Measurements from ENCODE around the gene OTOA. TPM values are rescaled to one million over a fixed set of nuclear protein-coding genes. Genes with fewer than 3 reads are reported as not detected.
"Not testable (repeated sequence)": the region's sequence is repeated elsewhere in the genome, so short reads cannot be mapped to it uniquely, and the experiment has no call there.

The OTOA gene
- total RNA-seq, 1 experiment from 2014 or later = 0.11 TPM

DNA sequence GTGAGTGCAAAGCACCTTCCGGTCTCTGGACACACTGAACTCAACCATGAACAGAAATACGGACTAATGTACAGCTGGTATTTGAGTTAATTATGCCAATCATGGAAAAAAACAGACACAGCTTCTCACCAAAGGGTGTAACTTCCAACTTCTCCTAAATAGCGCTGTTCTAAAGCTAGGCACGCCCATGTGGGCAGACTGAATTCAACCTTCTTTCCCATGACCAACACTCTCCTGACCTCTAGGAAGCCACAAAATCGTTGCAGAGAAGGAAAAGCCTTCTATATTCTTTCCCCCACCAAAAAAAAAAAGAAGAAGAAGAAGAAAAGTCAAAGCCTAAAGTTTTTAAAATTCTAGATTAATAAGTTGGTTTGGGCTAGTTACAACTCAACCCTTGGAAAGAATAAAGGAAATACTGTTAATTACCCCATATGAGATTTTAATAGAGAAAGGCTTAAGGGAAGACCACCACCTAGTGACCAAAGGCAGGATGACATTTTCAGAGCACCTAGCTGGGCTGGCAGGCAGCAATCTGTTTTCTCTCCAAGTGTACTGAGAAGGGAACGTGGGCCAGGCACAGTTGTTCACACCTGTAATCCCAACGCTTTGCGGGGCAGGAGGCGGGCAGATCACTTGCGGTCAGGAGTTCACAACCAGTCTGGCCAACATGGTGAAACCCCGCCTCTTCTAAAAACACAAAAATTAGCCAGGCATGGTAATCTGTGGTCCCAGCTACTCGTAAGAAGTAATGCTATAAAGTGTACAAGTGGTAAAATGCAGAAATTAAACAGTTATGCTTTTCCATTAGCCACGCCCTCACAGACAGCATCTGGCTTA lies 138.0 kb downstream of the OTOA start:
- DNase-seq = peak; percentile 38
- not testable (repeated sequence) for H3K9me3 ChIP-seq (ENCODE audit: control insufficient read depth, low read depth, low read length); H2BK120ac ChIP-seq (ENCODE audit: low read depth, low read length, poor library complexity, severe bottlenecking); H3K23ac ChIP-seq (ENCODE audit: insufficient read length, low read depth, low read length); H3K27me3 ChIP-seq (ENCODE audit: insufficient read depth, low read length); H2BK5ac ChIP-seq (ENCODE audit: insufficient read length, low read length); H3K4me3 Mint-ChIP-seq; H3K14ac ChIP-seq (ENCODE audit: insufficient read depth, low read length); H4K5ac ChIP-seq (ENCODE audit: insufficient read length, low read depth, low read length); H3K18ac ChIP-seq (ENCODE audit: insufficient read length, low read depth, low read length); H2AK5ac ChIP-seq (ENCODE audit: insufficient read length, low read length); H3K27me3 Mint-ChIP-seq (ENCODE audit: low read depth); H3K9ac ChIP-seq (ENCODE audit: extremely low read depth, insufficient read length, low read length); H3K4me2 ChIP-seq (ENCODE audit: insufficient read depth, insufficient read length, low read length); H2AFZ ChIP-seq (ENCODE audit: low read length); H3K56ac ChIP-seq (ENCODE audit: insufficient read length, low read depth, low read length); H3K27ac Mint-ChIP-seq; H2BK15ac ChIP-seq (ENCODE audit: low read depth, low read length); H3K9me3 Mint-ChIP-seq; H2BK12ac ChIP-seq (ENCODE audit: insufficient read length, low read depth, low read length); H3K4ac ChIP-seq (ENCODE audit: low read depth, low read length); H3K79me2 ChIP-seq (ENCODE audit: insufficient read depth, low read length); H3K4me1 Mint-ChIP-seq; H3K27ac ChIP-seq (ENCODE audit: insufficient read length, low read depth, low read length); H3K23me2 ChIP-seq (ENCODE audit: insufficient read length, low read depth, low read length, poor library complexity, severe bottlenecking); H2BK20ac ChIP-seq (ENCODE audit: low read depth, low read length, poor library complexity, severe bottlenecking); H4K20me1 ChIP-seq (ENCODE audit: control insufficient read depth, insufficient read depth, insufficient read length); H4K8ac ChIP-seq (replicated peaks; ENCODE audit: insufficient read length, low read depth, low read length); H3T11ph ChIP-seq (ENCODE audit: low read length); H3K79me1 ChIP-seq (ENCODE audit: insufficient read depth, low read depth, low read length, poor library complexity, severe bottlenecking); H4K91ac ChIP-seq (ENCODE audit: insufficient read length, low read depth, low read length); H3K4me1 ChIP-seq (ENCODE audit: insufficient read depth, low read length)
- TF ChIP-seq, protein P1, sequence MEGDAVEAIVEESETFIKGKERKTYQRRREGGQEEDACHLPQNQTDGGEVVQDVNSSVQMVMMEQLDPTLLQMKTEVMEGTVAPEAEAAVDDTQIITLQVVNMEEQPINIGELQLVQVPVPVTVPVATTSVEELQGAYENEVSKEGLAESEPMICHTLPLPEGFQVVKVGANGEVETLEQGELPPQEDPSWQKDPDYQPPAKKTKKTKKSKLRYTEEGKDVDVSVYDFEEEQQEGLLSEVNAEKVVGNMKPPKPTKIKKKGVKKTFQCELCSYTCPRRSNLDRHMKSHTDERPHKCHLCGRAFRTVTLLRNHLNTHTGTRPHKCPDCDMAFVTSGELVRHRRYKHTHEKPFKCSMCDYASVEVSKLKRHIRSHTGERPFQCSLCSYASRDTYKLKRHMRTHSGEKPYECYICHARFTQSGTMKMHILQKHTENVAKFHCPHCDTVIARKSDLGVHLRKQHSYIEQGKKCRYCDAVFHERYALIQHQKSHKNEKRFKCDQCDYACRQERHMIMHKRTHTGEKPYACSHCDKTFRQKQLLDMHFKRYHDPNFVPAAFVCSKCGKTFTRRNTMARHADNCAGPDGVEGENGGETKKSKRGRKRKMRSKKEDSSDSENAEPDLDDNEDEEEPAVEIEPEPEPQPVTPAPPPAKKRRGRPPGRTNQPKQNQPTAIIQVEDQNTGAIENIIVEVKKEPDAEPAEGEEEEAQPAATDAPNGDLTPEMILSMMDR (conservative IDR thresholded peaks at IDR 0.05) = peak; percentile 64
- H3K36me3 Mint-ChIP-seq (ENCODE audit: insufficient read depth in 1 of 3, low read depth in 3 of 3) = peaks cover 4 to 18% (median 10%) of the 10 kb centered on the region in 3 experiments
- no CpG with 5 or more reads among the region's 13 CpGs for WGBS (ENCODE audit: extremely low coverage, insufficient read length, low lambda C conversion rate)

DNA sequence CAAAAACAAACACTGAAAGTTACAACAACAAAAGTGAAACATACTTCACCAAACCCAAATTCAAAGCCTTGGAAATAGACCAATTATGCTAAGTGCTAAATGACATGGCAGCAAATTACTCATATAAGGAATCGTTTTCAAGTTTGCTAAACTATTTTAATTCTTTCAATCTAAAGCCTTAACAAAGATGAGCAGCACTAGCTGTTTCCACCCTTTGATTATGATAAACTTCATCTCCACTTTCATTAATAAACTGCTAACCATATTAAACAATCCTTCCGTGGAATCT lies 138.6 kb downstream of the OTOA start:
- not testable (repeated sequence) for H3K14ac ChIP-seq (ENCODE audit: insufficient read depth, low read length); H4K8ac ChIP-seq (replicated peaks; ENCODE audit: insufficient read length, low read depth, low read length); H3K4me2 ChIP-seq (ENCODE audit: insufficient read depth, insufficient read length, low read length); H3K23ac ChIP-seq (ENCODE audit: insufficient read length, low read depth, low read length); H4K91ac ChIP-seq (ENCODE audit: insufficient read length, low read depth, low read length); H3K4me1 Mint-ChIP-seq; H2BK12ac ChIP-seq (ENCODE audit: insufficient read length, low read depth, low read length); H3K9ac ChIP-seq (ENCODE audit: extremely low read depth, insufficient read length, low read length); H2BK15ac ChIP-seq (ENCODE audit: low read depth, low read length); DNase-seq; H2BK20ac ChIP-seq (ENCODE audit: low read depth, low read length, poor library complexity, severe bottlenecking); H3K23me2 ChIP-seq (ENCODE audit: insufficient read length, low read depth, low read length, poor library complexity, severe bottlenecking); H3K9me3 Mint-ChIP-seq; H3K4ac ChIP-seq (ENCODE audit: low read depth, low read length); H3K9me3 ChIP-seq (ENCODE audit: control insufficient read depth, low read depth, low read length); H3K4me3 Mint-ChIP-seq; H2AK5ac ChIP-seq (ENCODE audit: insufficient read length, low read length); H2AFZ ChIP-seq (ENCODE audit: low read length); H3K27ac ChIP-seq (ENCODE audit: insufficient read length, low read depth, low read length); H3K56ac ChIP-seq (ENCODE audit: insufficient read length, low read depth, low read length); H3K27me3 ChIP-seq (ENCODE audit: insufficient read depth, low read length); H2BK120ac ChIP-seq (ENCODE audit: low read depth, low read length, poor library complexity, severe bottlenecking); H3K27ac Mint-ChIP-seq; H3K79me2 ChIP-seq (ENCODE audit: insufficient read depth, low read length); H3T11ph ChIP-seq (ENCODE audit: low read length); H3K4me1 ChIP-seq (ENCODE audit: insufficient read depth, low read length); H3K27me3 Mint-ChIP-seq (ENCODE audit: low read depth); H3K79me1 ChIP-seq (ENCODE audit: insufficient read depth, low read depth, low read length, poor library complexity, severe bottlenecking); H4K20me1 ChIP-seq (ENCODE audit: control insufficient read depth, insufficient read depth, insufficient read length); H2BK5ac ChIP-seq (ENCODE audit: insufficient read length, low read length); H3K18ac ChIP-seq (ENCODE audit: insufficient read length, low read depth, low read length); H4K5ac ChIP-seq (ENCODE audit: insufficient read length, low read depth, low read length)
- no CpG with 5 or more reads among the region's 2 CpGs for WGBS (ENCODE audit: extremely low coverage, insufficient read length, low lambda C conversion rate)
- peaks cover 4 to 18% (median 10%) of the 10 kb centered on the region in 3 experiments for H3K36me3 Mint-ChIP-seq (ENCODE audit: insufficient read depth in 1 of 3, low read depth in 3 of 3)

Measured in H9 (cell line).